SK-N-SH (cell line): ENCODE measurements around the gene PTPRG. TPM values are rescaled to one million over a fixed set of nuclear protein-coding genes. Genes with fewer than 3 reads are reported as not detected.

Experiments used
- CTCF ChIA-PET: fragments of 300-600, 350-600 bp; formaldehyde crosslinking; extraction: SDS; loops from one replicate; lab custom pipeline; 2021; lab: Yijun Ruan, JAX
- POLR2A ChIA-PET: fragments of 350-600 bp; sonication (Branson Sonifier 250); formaldehyde crosslinking; extraction: SDS; loops from one replicate; lab custom pipeline; 2020; ENCODE audit warnings: antibody characterized with exemption, inconsistent platforms; lab: Yijun Ruan, JAX
- DNase-seq: peaks from one replicate; pipeline ENCODE4 v3.0.0; 2012
- H2AFZ ChIP-seq: fragments of 200-600 bp; sonication (generic); 2 replicates; pipeline ENCODE4 v1.8.1; 2016; ENCODE audit warnings: antibody characterized with exemption, mild to moderate bottlenecking, low read depth
- H3F3A ChIP-seq: fragments of 200-600 bp; sonication (generic); replicated peaks from 2 replicates; pipeline ENCODE3; 2016; ENCODE audit warnings: antibody characterized with exemption, mild to moderate bottlenecking; ENCODE audit not compliant: insufficient read depth
- H3K27ac ChIP-seq, 2 experiments: fragments of 200-500 bp in 1 of 2; fragments of 200-600 bp in 1 of 2; sonication (Bioruptor generic) in 1 of 2; sonication (generic), shearing (Covaris generic) in 1 of 2; 2 replicates each; pipeline versions ENCODE4 v1.5.1 to v1.6.1; 2014 to 2016; ENCODE audit warnings: low read depth in 2 of 2, inconsistent platforms in 1 of 2, low read length in 1 of 2, mild to moderate bottlenecking in 1 of 2, mixed read lengths in 1 of 2
- H3K27me3 ChIP-seq: fragments of 200-600 bp; sonication (generic), shearing (Covaris generic); 2 replicates; pipeline ENCODE4 v1.6.1; 2016; ENCODE audit warnings: mixed run types; ENCODE audit not compliant: insufficient read depth
- H3K36me3 ChIP-seq, 2 experiments: fragments of 200-500 bp in 1 of 2; fragments of 200-600 bp in 1 of 2; sonication (Bioruptor generic) in 1 of 2; sonication (generic) in 1 of 2; replicated peaks in 1 of 2; 2 replicates each; pipeline versions ENCODE3 to v1.5.1; 2014 to 2016; ENCODE audit warnings: low read length in 1 of 2, mild to moderate bottlenecking in 1 of 2; ENCODE audit not compliant: insufficient read depth in 2 of 2, control insufficient read depth in 1 of 2
- H3K4me1 ChIP-seq, 2 experiments: fragments of 200-500 bp in 1 of 2; fragments of 200-600 bp in 1 of 2; sonication (Bioruptor generic) in 1 of 2; sonication (generic), shearing (Covaris generic) in 1 of 2; 2 replicates each; pipeline versions ENCODE4 v1.5.1 to v1.6.1; 2014 to 2016; ENCODE audit warnings: low read depth in 1 of 2, low read length in 1 of 2, mixed run types in 1 of 2; ENCODE audit not compliant: insufficient read depth in 2 of 2, control insufficient read depth in 1 of 2
- H3K4me2 ChIP-seq: fragments of 200-600 bp; sonication (generic), shearing (Covaris generic); 2 replicates; pipeline ENCODE4 v1.6.1; 2017; ENCODE audit warnings: mixed run types
- H3K4me3 ChIP-seq, 2 experiments: fragments of 200-500 bp in 1 of 2; fragments of 200-600 bp in 1 of 2; sonication (Bioruptor generic) in 1 of 2; sonication (generic), shearing (Covaris generic) in 1 of 2; 2 replicates each; pipeline versions ENCODE4 v1.5.1 to v1.8.1; 2014 to 2016; ENCODE audit warnings: low read depth in 2 of 2, inconsistent platforms in 1 of 2, low read length in 1 of 2, mild to moderate bottlenecking in 1 of 2, mixed read lengths in 1 of 2, moderate library complexity in 1 of 2
- H3K79me2 ChIP-seq: fragments of 200-600 bp; sonication (generic); 2 replicates; pipeline ENCODE4 v1.8.1; 2017; ENCODE audit warnings: mild to moderate bottlenecking; ENCODE audit not compliant: insufficient read depth
- H3K9ac ChIP-seq: fragments of 200-600 bp; sonication (generic); 2 replicates; pipeline ENCODE4 v1.6.1; 2017; ENCODE audit warnings: mixed run types
- H3K9me2 ChIP-seq: fragments of 200-600 bp; sonication (generic); 2 replicates; pipeline ENCODE4 v1.6.1; 2017; ENCODE audit warnings: mixed run types
- H3K9me3 ChIP-seq: fragments of 200-600 bp; sonication (generic); 2 replicates; pipeline ENCODE4 v1.6.1; 2017; ENCODE audit warnings: mixed run types, mild to moderate bottlenecking, moderate library complexity
- H4K20me1 ChIP-seq: fragments of 200-600 bp; sonication (generic); 2 replicates; pipeline ENCODE4 v1.6.1; 2017; ENCODE audit warnings: mild to moderate bottlenecking, mixed run types; ENCODE audit not compliant: insufficient read depth
- FOXJ3 ChIP-seq: sonication (generic); formaldehyde crosslinking; IDR thresholded peaks from 2 replicates; pipeline ENCODE4 v1.5.1; 2020; ENCODE audit warnings: mild to moderate bottlenecking, missing genetic modification reagents
- IRF3 ChIP-seq: fragments of 150-350 bp; IDR thresholded peaks from 2 replicates; pipeline ENCODE4 v1.6.1; 2016; ENCODE audit warnings: mild to moderate bottlenecking, low read depth, low read length
- JUND ChIP-seq: IDR thresholded peaks from 2 replicates; pipeline ENCODE4 v1.4.0; 2012
- PBX3 ChIP-seq: IDR thresholded peaks from 2 replicates; pipeline ENCODE4; 2012
- REST ChIP-seq: IDR thresholded peaks from 2 replicates; pipeline ENCODE4 v1.6.1; 2012; ENCODE audit warnings: mild to moderate bottlenecking, low read depth, low read length, moderate library complexity
- RFX5 ChIP-seq: IDR thresholded peaks from 2 replicates; pipeline ENCODE4 v1.6.1; 2012; ENCODE audit warnings: mild to moderate bottlenecking, improper control_type of control experiment, low read length
- SMC3 ChIP-seq: IDR thresholded peaks from 2 replicates; pipeline ENCODE4 v1.6.1; 2012; ENCODE audit warnings: low read depth, low read length, improper control_type of control experiment
- TEAD4 ChIP-seq: IDR thresholded peaks from 2 replicates; pipeline ENCODE4 v1.4.0; 2012; ENCODE audit warnings: mild to moderate bottlenecking, borderline replicate concordance; ENCODE audit not compliant: insufficient read depth
- WGBS: methylation state at CpG from one replicate; pipeline ENCODE4 v1.1.6; 2017; ENCODE audit warnings: low lambda C conversion rate; 5-methylcytosine and 5-hydroxymethylcytosine counted together
- polyA plus RNA-seq, 3 experiments: library from polyadenylated mRNA; depleted of rRNA; stranded (reverse); fragments of >200 nt; gene quantifications; 2 replicates each; pipeline ENCODE4 v1.2.3, GENCODE V29; 2012

Gene PTPRG
- polyA plus RNA-seq, 1 of the 3 experiments (the other 2 are of a cell fraction) = 14.1 TPM

GRCh38 chr3:61887206-61887605 lies 325.8 kb downstream of the PTPRG start:
- H4K20me1 ChIP-seq = peaks cover 5% of the 10 kb centered on the region; the same call in 1 of the 2 replicates
- WGBS = 81% methylated on average over 1 of the region's 1 CpG
- no peaks in the 10 kb centered on the region; a peak in 1 of 4 replicates for H3K4me1 ChIP-seq
- ChIA-PET CTCF (no interaction called here), POLR2A (no interaction called here)
- peaks cover 10% of the 10 kb centered on the region; the same call in 1 of the 2 replicates for H3K79me2 ChIP-seq
- H3F3A ChIP-seq = no peaks in the 10 kb centered on the region
- H2AFZ ChIP-seq = no peak overlapping the region
- no peak overlapping the region for H3K4me3 ChIP-seq
- no peak for DNase-seq
- H3K9me2 ChIP-seq = no peaks in the 10 kb centered on the region
- H3K4me2 ChIP-seq = no peak overlapping the region
- H3K27me3 ChIP-seq = no peaks in the 10 kb centered on the region
- no peak for TF ChIP-seq REST
- no peak for TF ChIP-seq IRF3
- no peak for TF ChIP-seq JUND
- no peak for TF ChIP-seq SMC3
- no peak for TF ChIP-seq PBX3
- TF ChIP-seq FOXJ3 (CRISPR knock-in tag) = no peak
- TF ChIP-seq RFX5 = no peak
- H3K27ac ChIP-seq = no peak overlapping the region
- no peaks in the 10 kb centered on the region for H3K9me3 ChIP-seq
- H3K36me3 ChIP-seq = no peaks in the 10 kb centered on the region
- H3K9ac ChIP-seq = no peak overlapping the region

GRCh38 chr3:61889259-61889658 lies 327.9 kb downstream of the PTPRG start:
- no peaks in the 10 kb centered on the region for H3K27me3 ChIP-seq
- H3K9me2 ChIP-seq = no peaks in the 10 kb centered on the region
- H3K27ac ChIP-seq = no peak overlapping the region
- no peak overlapping the region for H3K4me2 ChIP-seq
- no peaks in the 10 kb centered on the region for H3F3A ChIP-seq
- H3K79me2 ChIP-seq = peaks cover 4% of the 10 kb centered on the region; the same call in 1 of the 2 replicates
- DNase-seq = no peak
- H3K9ac ChIP-seq = no peak overlapping the region
- peaks cover 10% of the 10 kb centered on the region; the same call in 1 of the 2 replicates for H4K20me1 ChIP-seq
- ChIA-PET CTCF (interaction anchor here (0.9 to 1.5 kb wide), 3 partner anchors 31 to 312 kb away, joined by 3 to 6 read pairs (median 4); no protein-coding TSS in a partner anchor), POLR2A (no interaction called here)
- H3K4me3 ChIP-seq = no peak overlapping the region
- peaks cover 0 to 2% of the 10 kb centered on the region in 2 experiments; a peak in 2 of 4 replicates for H3K4me1 ChIP-seq
- no peaks in the 10 kb centered on the region for H3K36me3 ChIP-seq
- H2AFZ ChIP-seq = no peak overlapping the region
- no peaks in the 10 kb centered on the region for H3K9me3 ChIP-seq
- 82% methylated on average over 6 of the region's 6 CpGs for WGBS
- TF ChIP-seq TEAD4 (no peak), FOXJ3 (CRISPR knock-in tag) (no peak)
- TF ChIP-seq, all 33 proteins: peak for 0
